ENCODE measurements around the gene STRN3.

GRCh38 chr14:30983858-30984257 lies 42.3 kb downstream of the STRN3 start:
- TF ChIP-seq RXRA (IDR thresholded peaks at IDR 0.05) (no peak), REST (IDR thresholded peaks at IDR 0.05) (no peak), CTCF (IDR thresholded peaks at IDR 0.05; ENCODE audit: low read depth, low read length, missing input control) (no peak), ZBTB33 (IDR thresholded peaks at IDR 0.05) (no peak), JUND (IDR thresholded peaks at IDR 0.05) (no peak), RAD21 (IDR thresholded peaks at IDR 0.05) (no peak), TAF1 (conservative IDR thresholded peaks at IDR 0.05) (no peak), YY1 (IDR thresholded peaks at IDR 0.05) (no peak), SP1 (IDR thresholded peaks at IDR 0.05) (no peak)

Data from liver (tissue), 3 donors.